Mucosa of descending colon (tissue), 3 donors: ENCODE measurements around the gene MTCH1. TPM values are rescaled to one million over a fixed set of nuclear protein-coding genes. Genes with fewer than 3 reads are reported as not detected.
"Not testable (repeated sequence)": the region's sequence is repeated elsewhere in the genome, so short reads cannot be mapped to it uniquely, and the experiment has no call there.

Experiments used
- ATAC-seq: fragments of 200-7000 bp; cut with Tn5 transposase; one replicate; pipeline ENCODE4 v1.9.1; 2020; ENCODE audit warnings: mild to moderate bottlenecking, moderate library complexity
- DNase-seq, 3 donors: peaks; one replicate each; pipeline ENCODE4 v3.0.0-alpha.2; 2020
- H3K36me3 ChIP-seq: fragments of 200-600 bp; one replicate; pipeline ENCODE4 v1.8.0; 2021; ENCODE audit warnings: low read depth, mild to moderate bottlenecking
- H3K4me1 ChIP-seq: fragments of 200-600 bp; one replicate; pipeline ENCODE4 v1.8.0; 2021; ENCODE audit warnings: low read depth, mild to moderate bottlenecking
- H3K4me3 ChIP-seq: fragments of 200-600 bp; one replicate; pipeline ENCODE4 v1.8.0; 2021; ENCODE audit warnings: mild to moderate bottlenecking
- H3K9me3 ChIP-seq: fragments of 200-600 bp; one replicate; pipeline ENCODE4 v1.8.0; 2021; ENCODE audit warnings: mild to moderate bottlenecking
- CTCF ChIP-seq: fragments of 200-600 bp; IDR thresholded peaks from one replicate; pipeline ENCODE4 v1.8.0; 2022; ENCODE audit warnings: antibody characterized with exemption, mild to moderate bottlenecking
- intact Hi-C, 2 donors: fragments of 100-400 bp; cut with DNase I in 1 of 2; cut with micrococcal nuclease in 1 of 2; formaldehyde crosslinking; loops; one replicate each; pipeline versions ENCODE4 v1.11.0 to v1.11.1; 2022; cut with DNase I, micrococcal nuclease
- total RNA-seq, 3 donors: library from RNA; stranded (reverse); fragmentation: NEBNext Ultra II Directional in 2 of 3; extraction: Animal tissue kit (Norgen Biotek cat#: 25700) in 2 of 3; gene quantifications; one replicate each; pipeline versions ENCODE4 v1.2.1 to v1.2.4, GENCODE V29; 2021 to 2023
- donor health status: DM: no; HTN: no; CAD: no; lungs with moderate emphysema.
- donor health status: DM: no; HTN: no; CAD: no.
- donor health status: DM: no; HTN: yes; CAD: no.

The MTCH1 gene
- total RNA-seq, 3 donors from 2014 or later: 153 to 186 (median 157) TPM

GRCh38 chr6:36944650-36945049 is 41.3 kb downstream of the MTCH1 start:
- intact Hi-C loops: no loop called here
- H3K4me1 ChIP-seq: no peaks in the 10 kb centered on the region
- TF ChIP-seq CTCF: no peak
- no peak for DNase-seq
- H3K4me3 ChIP-seq: no peak overlapping the region
- ATAC-seq: no peak
- no peaks in the 10 kb centered on the region for H3K36me3 ChIP-seq
- H3K9me3 ChIP-seq: no peaks in the 10 kb centered on the region

GRCh38 chr6:36942329-36942728 is 43.7 kb downstream of the MTCH1 start:
- H3K9me3 ChIP-seq, H3K36me3 ChIP-seq, H3K4me3 ChIP-seq, H3K4me1 ChIP-seq, DNase-seq, intact Hi-C loops, ATAC-seq: not testable (repeated sequence)

GRCh38 chr6:36941561-36941960 is 44.4 kb downstream of the MTCH1 start:
- intact Hi-C loops, H3K9me3 ChIP-seq, ATAC-seq, H3K36me3 ChIP-seq, DNase-seq, H3K4me1 ChIP-seq, H3K4me3 ChIP-seq: not testable (repeated sequence)

- Histone ChIP-seq H3K9me3 (no peaks in the 10 kb centered on the region), H3K36me3 (no peaks in the 10 kb centered on the region), H3K4me3 (no peak overlapping the region), H3K4me1 (no peaks in the 10 kb centered on the region)
- DNase-seq (no peak), ATAC-seq (no peak)
- no peak for TF ChIP-seq CTCF
- intact Hi-C loops: no loop called here
Measured at GRCh38 chr6:36940027-36940426, 46.0 kb downstream of the MTCH1 start.

GRCh38 chr6:36939005-36939404 is 47.0 kb downstream of the MTCH1 start:
- intact Hi-C loops, ATAC-seq, H3K36me3 ChIP-seq: not testable (repeated sequence)

GRCh38 chr6:36938536-36938935 is 47.5 kb downstream of the MTCH1 start:
- no peak for ATAC-seq
- H3K4me3 ChIP-seq: no peak overlapping the region
- intact Hi-C loops: no loop called here
- TF ChIP-seq CTCF: no peak
- no peaks in the 10 kb centered on the region for H3K36me3 ChIP-seq
- no peaks in the 10 kb centered on the region for H3K9me3 ChIP-seq
- DNase-seq: no peak
- H3K4me1 ChIP-seq: no peaks in the 10 kb centered on the region

More at GRCh38 chr6:36939005-36939404, 47.0 kb downstream of the MTCH1 start:
- not testable (repeated sequence) for H3K4me3 ChIP-seq, DNase-seq, H3K9me3 ChIP-seq, H3K4me1 ChIP-seq

- no peaks in the 10 kb centered on the region for H3K4me1 ChIP-seq
- no peak for TF ChIP-seq CTCF
- H3K4me3 ChIP-seq: no peak overlapping the region
- no peaks in the 10 kb centered on the region for H3K9me3 ChIP-seq
- no peaks in the 10 kb centered on the region for H3K36me3 ChIP-seq
- no peak for DNase-seq
- intact Hi-C loops: no loop called here
- ATAC-seq: no peak
Measured at GRCh38 chr6:36937896-36938295, 48.1 kb downstream of the MTCH1 start.
